GM21515 (cell line): Measurements from ENCODE around the gene ADAMTS3.

Experiments used
- ATAC-seq: cut with Tn5 transposase; IDR thresholded peaks from one replicate; pipeline ENCODE4 v1.9.1; 2021; ENCODE audit not compliant: unreplicated experiment

Gene ADAMTS3

DNA sequence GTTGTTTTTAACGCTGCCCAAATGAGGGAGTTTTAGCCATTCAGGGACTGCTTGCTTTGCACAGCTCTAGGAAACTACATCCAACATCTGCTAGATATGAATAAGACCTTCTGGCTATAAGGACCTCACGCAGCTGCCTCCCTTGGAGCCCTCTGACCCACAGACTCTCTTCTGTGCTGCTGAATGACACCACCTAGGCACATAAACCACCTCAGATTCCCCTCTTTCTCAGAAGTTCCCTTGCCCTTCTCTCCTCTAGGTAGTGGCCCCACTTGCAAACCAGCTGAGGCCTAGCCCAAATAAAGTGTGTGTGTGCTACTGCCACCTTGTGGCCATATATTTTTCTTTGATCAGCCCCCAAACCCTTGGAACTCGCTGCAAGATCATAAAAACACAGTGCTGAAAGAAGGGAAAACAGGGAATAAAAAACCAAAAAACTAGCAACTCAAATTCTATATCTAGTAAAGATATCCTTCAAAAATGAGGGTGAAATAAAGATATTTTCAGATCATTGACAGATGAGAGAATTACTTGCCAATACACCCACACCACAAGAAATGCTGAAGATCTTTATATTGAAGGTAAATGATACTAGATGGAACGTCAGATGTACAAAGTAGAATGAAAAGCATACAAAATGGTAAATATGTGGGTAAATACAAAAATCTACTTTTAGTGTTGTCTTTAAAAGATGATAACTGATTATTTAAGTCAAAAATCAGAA lies 265.9 kb downstream of the ADAMTS3 start:
- peak; percentile 87 for ATAC-seq

- no peak for ATAC-seq
Measured at GRCh38 chr4:72301759-72302158, 267.3 kb downstream of the ADAMTS3 start.

- ATAC-seq: no peak
Measured at GRCh38 chr4:72300126-72300525, 268.9 kb downstream of the ADAMTS3 start.

DNA sequence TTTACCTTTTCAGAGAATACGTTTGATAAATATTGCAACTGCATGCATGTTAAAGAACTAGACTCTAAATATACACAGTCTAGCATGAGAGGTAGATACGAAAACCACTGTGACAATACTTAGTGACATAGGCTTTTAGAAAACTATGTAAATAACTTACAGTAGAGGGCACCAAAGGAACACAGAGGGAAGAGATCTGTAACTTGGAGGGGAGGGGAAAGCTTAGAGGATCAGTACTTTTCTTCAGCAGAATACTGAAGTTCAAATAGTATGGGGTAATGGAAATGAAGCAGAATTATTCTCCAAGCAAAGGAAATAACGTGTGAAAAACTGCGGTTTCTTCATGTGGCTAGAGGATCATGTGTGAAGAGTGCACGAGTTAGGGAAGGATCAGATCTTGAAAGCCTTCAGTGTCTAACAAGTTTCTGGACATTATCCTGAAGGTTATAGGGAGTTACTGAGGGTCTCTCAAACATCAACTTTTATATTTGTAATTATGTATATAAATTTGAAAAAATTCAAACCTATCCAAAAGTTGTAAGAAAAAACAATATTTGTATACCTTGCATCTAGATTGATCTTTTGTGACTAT lies 273.0 kb downstream of the ADAMTS3 start:
- no peak for ATAC-seq

- ATAC-seq: no peak
Measured at GRCh38 chr4:72290737-72291136, 278.3 kb downstream of the ADAMTS3 start.

DNA sequence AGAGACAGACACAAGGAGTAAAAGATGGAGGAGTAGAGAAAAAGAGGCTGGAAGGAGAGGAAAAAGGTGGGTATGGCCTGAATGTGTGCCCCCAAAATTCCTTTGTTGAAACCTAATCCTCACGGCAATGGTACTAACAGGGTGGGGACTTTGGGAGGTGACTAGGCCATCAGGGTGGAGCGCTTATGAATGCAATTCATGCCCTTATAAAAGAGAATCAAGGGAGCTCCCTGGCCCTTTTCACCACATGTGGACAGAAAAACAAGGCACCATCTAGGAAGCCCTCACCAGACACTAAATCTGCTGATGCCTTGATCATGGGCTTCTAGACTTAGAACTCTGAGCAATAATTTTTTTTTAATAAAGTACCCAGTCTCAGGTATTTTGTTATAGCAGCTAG lies 282.1 kb downstream of the ADAMTS3 start:
- no peak for ATAC-seq

- no peak for ATAC-seq
Measured at GRCh38 chr4:72286185-72286584, 282.8 kb downstream of the ADAMTS3 start.

GRCh38 chr4:72283357-72283756 lies 285.7 kb downstream of the ADAMTS3 start:
- no peak for ATAC-seq

DNA sequence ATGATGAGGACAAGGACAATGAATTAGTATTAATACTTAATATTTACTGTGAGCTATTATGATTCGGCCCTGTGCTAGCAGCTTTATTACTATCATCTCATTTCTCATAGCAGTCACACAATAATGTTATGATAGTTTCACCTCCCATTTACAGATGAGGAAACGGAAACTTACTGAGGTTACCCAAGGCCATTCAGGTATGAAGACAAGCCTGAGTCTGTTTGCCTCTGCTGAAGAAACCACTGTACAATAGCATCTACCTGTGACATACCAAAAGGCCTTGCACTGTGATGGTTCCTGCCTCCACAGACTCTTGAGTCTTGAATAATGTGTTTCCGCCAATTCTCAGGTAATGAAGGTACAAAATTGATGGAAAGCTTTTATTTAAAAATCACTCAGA lies 288.8 kb downstream of the ADAMTS3 start:
- ATAC-seq: no peak

DNA sequence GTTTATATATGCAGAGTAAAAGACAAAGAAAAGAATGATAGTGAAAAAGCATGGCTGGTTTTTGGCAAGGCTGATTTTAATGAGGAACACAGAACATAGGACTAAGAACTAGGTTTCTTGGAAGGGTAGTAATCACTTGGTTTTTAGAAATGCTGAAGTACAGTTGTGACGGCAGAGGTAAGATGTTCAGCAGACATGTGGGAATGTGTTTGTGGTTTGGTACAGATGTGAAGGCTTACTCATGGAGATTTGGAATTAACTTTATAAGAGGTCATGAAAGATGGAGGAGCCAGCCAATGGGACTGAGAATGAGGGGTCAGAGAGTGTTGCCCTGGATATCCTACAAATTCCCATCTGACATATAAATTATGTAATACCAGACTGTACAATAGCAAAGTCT lies 293.6 kb downstream of the ADAMTS3 start:
- ATAC-seq: no peak

- ATAC-seq: no peak
Measured at GRCh38 chr4:72274251-72274650, 294.8 kb downstream of the ADAMTS3 start.

DNA sequence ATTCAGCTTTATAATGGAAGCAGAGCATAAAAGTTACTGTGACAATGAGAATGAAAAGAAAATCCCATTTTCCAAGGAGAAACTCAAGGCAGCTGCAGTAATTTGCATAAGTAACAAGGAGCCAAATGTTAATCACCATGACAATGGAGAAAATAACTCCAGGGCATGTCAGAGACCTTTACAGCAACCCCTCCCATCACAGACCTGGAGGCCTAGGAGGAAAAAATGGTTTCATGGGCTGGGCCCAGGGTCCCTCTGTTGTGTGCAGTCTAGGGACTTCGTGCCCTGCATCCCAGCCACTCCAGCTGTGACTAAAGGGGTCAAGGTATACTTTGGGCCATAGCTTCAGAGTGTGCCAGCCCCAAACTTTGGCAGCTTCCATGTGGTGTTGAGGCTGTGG lies 313.8 kb downstream of the ADAMTS3 start:
- ATAC-seq: no peak

DNA sequence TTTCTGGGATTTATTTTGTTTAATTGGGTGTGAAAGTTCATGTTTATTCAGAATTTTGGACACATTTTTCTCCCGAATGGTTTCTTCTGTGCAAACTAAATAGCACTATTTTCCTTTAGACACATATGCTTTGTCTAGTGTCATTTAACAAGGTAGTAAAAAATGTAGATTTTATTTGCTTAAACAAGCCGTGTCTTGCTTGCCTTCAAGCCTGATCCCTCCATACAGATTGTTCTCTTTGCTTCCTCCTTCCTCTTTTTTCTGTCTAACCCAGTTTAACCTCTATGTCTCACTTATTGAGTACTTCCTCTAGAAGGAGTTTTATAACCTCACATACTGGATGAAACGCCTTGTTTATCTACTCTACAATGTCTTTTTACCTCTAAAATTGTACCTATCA lies 325.4 kb downstream of the ADAMTS3 start:
- no peak for ATAC-seq

DNA sequence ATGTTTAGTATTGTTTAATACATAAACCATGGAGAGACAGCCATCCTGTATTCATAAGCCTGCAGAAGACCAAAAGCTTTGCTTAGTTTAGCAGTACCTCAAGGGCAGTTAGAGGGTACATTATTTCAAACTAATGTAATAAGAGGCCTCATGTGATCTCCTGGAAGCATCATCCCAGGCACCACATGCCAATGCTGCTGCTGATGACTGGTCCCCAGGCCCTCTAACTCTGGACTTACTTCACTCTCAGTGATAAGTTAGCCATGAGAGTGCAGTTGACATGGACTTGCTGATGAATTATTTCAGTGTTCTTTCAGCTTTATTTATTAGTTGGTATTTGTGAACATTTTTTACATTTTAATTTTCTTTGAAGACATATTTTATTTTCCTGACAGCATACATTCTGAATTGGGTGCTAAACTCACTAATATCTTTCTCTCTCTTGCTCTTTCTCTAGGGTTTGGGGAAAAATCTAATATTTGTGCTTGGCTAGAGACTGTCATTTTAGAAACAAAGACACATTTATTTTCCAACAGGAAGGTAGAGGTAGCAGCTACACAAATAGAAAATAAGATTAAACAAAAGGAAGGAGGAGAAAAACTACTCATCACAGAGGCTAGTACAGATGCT lies 329.4 kb downstream of the ADAMTS3 start:
- ATAC-seq: no peak
